H1 (cell line): Measurements from ENCODE around the gene TMEM178B. TPM values are rescaled to one million over a fixed set of nuclear protein-coding genes. Genes with fewer than 3 reads are reported as not detected.

Experiments
- CTCF ChIA-PET: fragments of 300-600 bp; sonication (Branson Sonifier 250); formaldehyde crosslinking; loops from one replicate; lab custom pipeline; 2021; ENCODE audit not compliant: partially characterized antibody; lab: Charles Lee
- POLR2A ChIA-PET: fragments of 300-600 bp; sonication (Branson Sonifier 250); formaldehyde crosslinking; loops from one replicate; lab custom pipeline; 2021; ENCODE audit warnings: inconsistent platforms; ENCODE audit not compliant: partially characterized antibody; lab: Charles Lee
- DNase-seq, 2 experiments: peaks; one replicate each; pipeline versions ENCODE4 v3.0.0 to v3.0.0-alpha.2; 2010 to 2022; ENCODE audit warnings: low spot score in 2 of 2, low read depth in 1 of 2, mixed read lengths in 1 of 2
- FAIRE-seq: peaks from 2 replicates; lab custom pipeline; 2011; peaks lifted over from hg19 to GRCh38; lab: Jason Lieb, UNC
- H2AFZ ChIP-seq: 2 replicates; pipeline ENCODE4 v1.8.1; 2012; ENCODE audit warnings: low read length, inconsistent platforms
- H2AK5ac ChIP-seq: 2 replicates; pipeline ENCODE4 v1.6.1; 2013; ENCODE audit warnings: low read depth, low read length
- H2BK120ac ChIP-seq: replicated peaks from 2 replicates; pipeline ENCODE3; 2013; ENCODE audit warnings: low read depth, low read length, inconsistent platforms
- H2BK12ac ChIP-seq: 2 replicates; pipeline ENCODE4 v1.6.1; 2013; ENCODE audit warnings: low read depth, low read length
- H2BK15ac ChIP-seq: 2 replicates; pipeline ENCODE4 v1.6.1; 2013; ENCODE audit warnings: low read length
- H2BK20ac ChIP-seq: 2 replicates; pipeline ENCODE4 v1.6.1; 2013; ENCODE audit warnings: low read length
- H2BK5ac ChIP-seq: 2 replicates; pipeline ENCODE4 v1.6.1; 2013; ENCODE audit warnings: low read depth, low read length
- H3K14ac ChIP-seq: 2 replicates; pipeline ENCODE4 v1.6.1; 2013; ENCODE audit warnings: inconsistent platforms; ENCODE audit not compliant: insufficient read length
- H3K18ac ChIP-seq: 2 replicates; pipeline ENCODE4 v1.6.1; 2013; ENCODE audit warnings: low read length; ENCODE audit errors: extremely low read depth
- H3K23ac ChIP-seq: 2 replicates; pipeline ENCODE4 v1.6.1; 2013; ENCODE audit warnings: inconsistent platforms; ENCODE audit not compliant: insufficient read length
- H3K23me2 ChIP-seq: 2 replicates; pipeline ENCODE4 v1.6.1; 2013; ENCODE audit warnings: low read depth, low read length
- H3K27ac ChIP-seq: 2 replicates; pipeline ENCODE4 v1.6.1; 2011; ENCODE audit warnings: low read depth, low read length, inconsistent platforms
- H3K27me3 ChIP-seq, 4 experiments: replicated peaks in 1 of 4; 1 replicate in 1 of 4; 2 replicates in 3 of 4; pipeline versions ENCODE4 v1.6.1 to v1.8.1; 2011 to 2013; ENCODE audit warnings: low read length in 3 of 4, mild to moderate bottlenecking in 3 of 4, inconsistent platforms in 2 of 4, mixed read lengths in 2 of 4, moderate library complexity in 1 of 4; ENCODE audit not compliant: control insufficient read depth in 3 of 4, insufficient read depth in 3 of 4; ENCODE audit errors: extremely low read depth in 1 of 4
- H3K36me3 ChIP-seq, 4 experiments: 2 replicates each; pipeline versions ENCODE4 v1.6.1 to v1.8.1; 2011 to 2013; ENCODE audit warnings: mild to moderate bottlenecking in 4 of 4, low read length in 3 of 4, moderate library complexity in 2 of 4, control low read depth in 1 of 4, inconsistent platforms in 1 of 4; ENCODE audit not compliant: insufficient read depth in 4 of 4, control insufficient read depth in 2 of 4
- H3K4ac ChIP-seq: replicated peaks from 2 replicates; pipeline ENCODE3; 2013; ENCODE audit warnings: low read length, low read depth, mixed read lengths, inconsistent platforms; ENCODE audit not compliant: insufficient read length
- H3K4me1 ChIP-seq, 4 experiments: replicated peaks in 1 of 4; 1 replicate in 1 of 4; 2 replicates in 3 of 4; pipeline versions ENCODE4 v1.6.1 to v1.8.1; 2011 to 2013; ENCODE audit warnings: low read length in 3 of 4, inconsistent platforms in 2 of 4, mixed read lengths in 1 of 4; ENCODE audit not compliant: insufficient read depth in 4 of 4, control insufficient read depth in 3 of 4
- H3K4me2 ChIP-seq, 2 experiments: 2 replicates each; pipeline versions ENCODE4 v1.6.1 to v1.8.1; 2011 to 2013; ENCODE audit warnings: low read depth in 2 of 2, low read length in 2 of 2, control low read depth in 1 of 2, inconsistent platforms in 1 of 2, mild to moderate bottlenecking in 1 of 2; ENCODE audit not compliant: insufficient read depth in 1 of 2
- H3K4me3 ChIP-seq, 4 experiments: fragments of 200-600, 300-600 bp in 1 of 4; sonication (generic), shearing (Covaris generic), sonication (Bioruptor Twin) in 1 of 4; 2 replicates each; pipeline versions ENCODE4 v1.5.1 to v1.8.1; 2011 to 2016; ENCODE audit warnings: low read length in 4 of 4, low read depth in 3 of 4, control low read depth in 2 of 4, inconsistent platforms in 2 of 4, mild to moderate bottlenecking in 2 of 4, mixed read lengths in 1 of 4, moderate library complexity in 1 of 4; ENCODE audit not compliant: insufficient read depth in 2 of 4; ENCODE audit errors: extremely low read depth in 1 of 4
- H3K56ac ChIP-seq: replicated peaks from 2 replicates; pipeline ENCODE3; 2013; ENCODE audit warnings: low read depth, mild to moderate bottlenecking, mixed read lengths, low read length, inconsistent platforms; ENCODE audit not compliant: insufficient read length
- H3K79me1 ChIP-seq: 2 replicates; pipeline ENCODE4 v1.6.1; 2013; ENCODE audit warnings: low read depth, low read length, control low read depth
- H3K79me2 ChIP-seq, 2 experiments: 2 replicates each; pipeline versions ENCODE4 v1.6.1 to v1.8.1; 2012 to 2013; ENCODE audit warnings: low read length in 2 of 2, mild to moderate bottlenecking in 2 of 2, inconsistent platforms in 1 of 2; ENCODE audit not compliant: insufficient read depth in 2 of 2, control insufficient read depth in 1 of 2
- H3K9ac ChIP-seq, 4 experiments: replicated peaks in 1 of 4; 1 replicate in 1 of 4; 2 replicates in 3 of 4; pipeline versions ENCODE4 v1.6.1 to v1.8.1; 2011 to 2013; ENCODE audit warnings: low read depth in 3 of 4, low read length in 3 of 4, control low read depth in 2 of 4, mild to moderate bottlenecking in 2 of 4, moderate library complexity in 2 of 4, inconsistent platforms in 1 of 4; ENCODE audit errors: extremely low read depth in 1 of 4
- H3K9me3 ChIP-seq, 2 experiments: 2 replicates each; pipeline versions ENCODE4 v1.6.1 to v1.8.1; 2012 to 2013; ENCODE audit warnings: mild to moderate bottlenecking in 2 of 2, moderate library complexity in 2 of 2, control low read depth in 1 of 2, inconsistent platforms in 1 of 2, low read depth in 1 of 2, low read length in 1 of 2, mixed read lengths in 1 of 2; ENCODE audit not compliant: insufficient read depth in 2 of 2
- H4K20me1 ChIP-seq, 2 experiments: replicated peaks in 1 of 2; 2 replicates each; pipeline versions ENCODE3 to v1.8.1; 2011 to 2013; ENCODE audit warnings: inconsistent platforms in 2 of 2, low read length in 2 of 2, mild to moderate bottlenecking in 1 of 2; ENCODE audit not compliant: insufficient read depth in 2 of 2, control insufficient read depth in 1 of 2
- H4K5ac ChIP-seq: 2 replicates; pipeline ENCODE4 v1.6.1; 2013; ENCODE audit warnings: low read length, low read depth, mixed read lengths, inconsistent platforms; ENCODE audit not compliant: insufficient read length
- H4K8ac ChIP-seq: 2 replicates; pipeline ENCODE4 v1.8.0; 2013; ENCODE audit warnings: mild to moderate bottlenecking, moderate library complexity, low read length, inconsistent platforms; ENCODE audit not compliant: insufficient read depth; ENCODE audit errors: extremely low read depth
- H4K91ac ChIP-seq: replicated peaks from 2 replicates; pipeline ENCODE3; 2013; ENCODE audit warnings: low read length, mixed read lengths, inconsistent platforms; ENCODE audit not compliant: insufficient read length
- CBX8 ChIP-seq: fragments of 300-800, 300-1000 bp; sonication (generic); IDR thresholded peaks from 2 replicates; pipeline ENCODE4 v1.7.1; 2016; ENCODE audit warnings: low read depth, low read length, borderline replicate concordance
- EP300 ChIP-seq, 2 experiments: IDR thresholded peaks; 1 replicate in 1 of 2; 2 replicates in 1 of 2; pipeline ENCODE4 v1.6.1; 2011 to 2012; ENCODE audit warnings: low read depth in 2 of 2, low read length in 2 of 2, mild to moderate bottlenecking in 2 of 2, borderline replicate concordance in 1 of 2, inconsistent platforms in 1 of 2, moderate library complexity in 1 of 2
- FOSL1 ChIP-seq: IDR thresholded peaks from 2 replicates; pipeline ENCODE4 v1.6.1; 2011; ENCODE audit warnings: mild to moderate bottlenecking, low read depth, low read length, moderate library complexity; ENCODE audit not compliant: insufficient read depth
- GABPA ChIP-seq: IDR thresholded peaks from 2 replicates; pipeline ENCODE4 v1.6.1; 2011; ENCODE audit warnings: mild to moderate bottlenecking, low read length, moderate library complexity, borderline replicate concordance; ENCODE audit not compliant: insufficient read depth
- HDAC6 ChIP-seq: IDR thresholded peaks from one replicate; pipeline ENCODE4 v1.7.1; 2012; ENCODE audit warnings: low read depth, mild to moderate bottlenecking, inconsistent platforms, low read length, moderate library complexity
- JUN ChIP-seq: IDR thresholded peaks from 2 replicates; pipeline ENCODE4 v1.6.1; 2011; ENCODE audit warnings: low read depth, mild to moderate bottlenecking, improper control_type of control experiment, low read length
- MAFK ChIP-seq: IDR thresholded peaks from 2 replicates; pipeline ENCODE4 v1.6.1; 2012; ENCODE audit warnings: low read depth, mild to moderate bottlenecking, improper control_type of control experiment, low read length
- NANOG ChIP-seq: IDR thresholded peaks from 2 replicates; pipeline ENCODE4 v1.6.1; 2011; ENCODE audit warnings: low read length, low read depth, mild to moderate bottlenecking, inconsistent platforms; ENCODE audit not compliant: insufficient read depth, poor library complexity, severe bottlenecking
- POLR2AphosphoS5 ChIP-seq: IDR thresholded peaks from 2 replicates; pipeline ENCODE4 v1.6.1; 2011; ENCODE audit warnings: low read depth, low read length
- SIRT6 ChIP-seq: IDR thresholded peaks from one replicate; pipeline ENCODE4 v1.7.1; 2012; ENCODE audit warnings: low read length, inconsistent platforms
- SP1 ChIP-seq: IDR thresholded peaks from 2 replicates; pipeline ENCODE4 v1.6.1; 2011; ENCODE audit warnings: low read depth, low read length
- SRF ChIP-seq: IDR thresholded peaks from 2 replicates; pipeline ENCODE4 v1.6.1; 2011; ENCODE audit warnings: mild to moderate bottlenecking, low read depth, low read length, moderate library complexity
- SUZ12 ChIP-seq: fragments of 200-600 bp; sonication (generic); IDR thresholded peaks from 2 replicates; pipeline ENCODE4 v1.6.1; 2012; ENCODE audit warnings: mild to moderate bottlenecking, inconsistent platforms, low read length, moderate library complexity, mixed read lengths
- WGBS, 2 experiments: shearing (Covaris generic) in 1 of 2; methylation state at CpG; one replicate each; pipeline versions ENCODE4 v1.1.6 to v1.1.7; 2013 to 2015; ENCODE audit warnings: low lambda C conversion rate in 2 of 2, mixed read lengths in 2 of 2, inconsistent platforms in 1 of 2, low coverage in 1 of 2, missing lambda C conversion rate in 1 of 2; ENCODE audit not compliant: insufficient replicate concordance in 2 of 2, insufficient coverage in 1 of 2, insufficient read length in 1 of 2; ENCODE audit errors: extremely low coverage in 1 of 2, missing lambda C conversion rate in 1 of 2; 5-methylcytosine and 5-hydroxymethylcytosine counted together
- polyA plus RNA-seq, 7 experiments: library from polyadenylated mRNA; depleted of rRNA in 3 of 7; stranded (reverse) in 5 of 7; unstranded in 2 of 7; fragments of >200 nt in 5 of 7; fragments of 200-250 nt in 2 of 7; gene quantifications; 1 replicate in 5 of 7; 2 replicates in 1 of 7; 4 replicates in 1 of 7; pipeline versions ENCODE4 v1.2.1 to v1.2.3, GENCODE V29; 2011 to 2013; ENCODE audit warnings: missing spikeins in 2 of 7, mixed read lengths in 2 of 7
- total RNA-seq: library from RNA; stranded (reverse); fragmentation: NEBNext Ultra II Directional; extraction: Animal tissue kit (Norgen Biotek cat#: 25700); gene quantifications from 2 replicates; pipeline ENCODE4 v1.2.1, GENCODE V29; 2021

The TMEM178B gene
- total and polyA plus RNA-seq, 2 of the 8 experiments (the other 6 are each of a cell fraction or from before 2014, with no cell fraction given): 5.3 to 18.1 TPM

DNA sequence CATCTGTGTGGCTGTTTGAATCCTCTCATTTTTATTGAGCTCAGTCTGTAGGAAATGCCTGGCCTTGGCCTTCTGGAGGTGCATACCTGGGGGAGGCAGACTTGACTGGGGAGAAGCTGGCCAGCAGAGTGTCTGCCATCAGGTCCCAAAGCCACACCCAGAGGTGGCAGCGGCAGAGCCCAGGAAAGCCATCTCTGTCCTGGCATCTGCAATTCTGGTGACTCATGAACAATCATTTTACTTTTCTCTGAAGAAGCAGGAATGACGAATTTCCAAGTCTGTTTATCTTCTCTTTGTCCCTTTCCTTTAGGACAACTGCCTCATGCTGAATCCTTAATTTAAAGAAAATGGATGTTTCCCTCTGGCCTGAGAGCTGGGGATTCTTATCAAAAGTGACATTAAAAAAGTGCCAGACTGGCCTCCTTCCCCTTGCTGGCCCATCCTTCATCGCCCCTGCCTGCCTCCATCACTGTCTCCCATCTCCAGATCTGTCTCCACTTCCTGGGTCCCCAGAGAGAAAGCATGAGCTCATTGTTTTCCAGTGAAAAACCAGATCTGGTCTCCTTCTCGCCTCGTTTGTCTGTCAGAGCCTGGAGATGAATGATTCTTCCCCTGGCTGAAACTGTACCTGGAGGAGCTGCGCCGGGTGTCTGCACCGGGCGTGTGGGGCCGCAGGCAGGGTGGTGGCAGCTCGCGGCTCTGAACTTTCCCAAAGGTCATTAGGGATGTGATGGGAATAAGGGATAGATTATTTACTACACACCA, 124.5 kb downstream of the TMEM178B start:
- Histone ChIP-seq H2AFZ (no peak overlapping the region), H3K23ac (no peak overlapping the region), H3K27ac (no peak overlapping the region), H2BK5ac (no peak overlapping the region), H2AK5ac (no peak overlapping the region), H3K79me1 (no peaks in the 10 kb centered on the region), H3K36me3 (no peaks in the 10 kb centered on the region)
- TF ChIP-seq EP300 (IDR thresholded peaks at IDR 0.05; ENCODE audit: borderline replicate concordance in 1 of 2, low read depth in 2 of 2, low read length in 2 of 2) (no peak), SUZ12 (no peak), NANOG (no peak), POLR2AphosphoS5 (no peak), MAFK (no peak), SIRT6 (no peak), GABPA (no peak), FOSL1 (no peak), HDAC6 (no peak), SP1 (no peak), JUN (no peak), CBX8 (no peak), SRF (no peak)
- TF ChIP-seq, all 59 proteins: peak for 0
- H3K4me1 ChIP-seq: peaks cover 0 to 8% (median 1%) of the 10 kb centered on the region in 4 experiments; a peak in 4 of 7 replicates
- H2BK15ac ChIP-seq: no peak overlapping the region
- no peak overlapping the region for H3K56ac ChIP-seq
- FAIRE-seq: no peak
- H3K4me3 ChIP-seq: no peak overlapping the region
- no peaks in the 10 kb centered on the region for H4K20me1 ChIP-seq
- H3K4ac ChIP-seq: no peak overlapping the region
- H4K8ac ChIP-seq: no peak overlapping the region
- peak in 1 of 2 experiments; percentile 41 for DNase-seq
- no peaks in the 10 kb centered on the region for H3K23me2 ChIP-seq
- H3K18ac ChIP-seq: no peak overlapping the region; the same call in 1 of the 2 replicates
- no peak overlapping the region for H2BK12ac ChIP-seq
- ChIA-PET POLR2A (interaction anchor here (1.1 kb wide), 1 partner anchor 10 kb away, joined by 3 read pairs; no protein-coding TSS in a partner anchor), CTCF (interaction anchor here (0.6 to 1.3 kb wide), 5 partner anchors 9 to 148 kb away, joined by 3 to 5 read pairs (median 3); no protein-coding TSS in a partner anchor)
- H3K9ac ChIP-seq: no peak overlapping the region
- no peak overlapping the region for H4K91ac ChIP-seq
- H3K4me2 ChIP-seq: no peak overlapping the region
- H4K5ac ChIP-seq: no peak overlapping the region
- H3K9me3 ChIP-seq: no peaks in the 10 kb centered on the region
- H3K79me2 ChIP-seq: no peaks in the 10 kb centered on the region
- H2BK120ac ChIP-seq: no peak overlapping the region
- H2BK20ac ChIP-seq: no peak overlapping the region
- H3K14ac ChIP-seq: no peak overlapping the region
- 87% methylated on average over 12 of the region's 12 CpGs; no CpG with 5 or more reads in 1 of the 2 experiments for WGBS, 2 experiments
- no peaks in the 10 kb centered on the region for H3K27me3 ChIP-seq
